ENCODE data around the gene NKX6-2. TPM values are rescaled to one million over a fixed set of nuclear protein-coding genes. Genes with fewer than 3 reads are reported as not detected.

The NKX6-2 gene
- total and polyA plus RNA-seq, 10 of the 15 experiments (the other 5 are each of a cell fraction or from before 2014, with no cell fraction given) = 0.45 to 1.8 TPM; not detected in 8

GRCh38 chr10:132798876-132799275 is 12.9 kb upstream of the NKX6-2 start:
- BruUV-seq (replicated peaks) = no TSS peak
- ATAC-seq = no peak
- H2AFZ ChIP-seq (ENCODE audit: control insufficient read depth, low read depth, low read length) = no peak overlapping the region
- no peaks in the 10 kb centered on the region for H3K27me3 ChIP-seq (replicated peaks in 1 of 2; ENCODE audit: control insufficient read depth in 2 of 2, insufficient read depth in 2 of 2, low read length in 1 of 2)
- intact Hi-C loops (cut with micrococcal nuclease; ENCODE audit: unreplicated experiment) (no loop called here), in situ Hi-C loops (cut with MboI) (no loop called here)
- no peak for FAIRE-seq
- TF ChIP-seq ZNF384 (IDR thresholded peaks at IDR 0.05; ENCODE audit: borderline replicate concordance, low read depth, low read length) (no peak), CHD4 (IDR thresholded peaks at IDR 0.05) (no peak), FOXM1 (IDR thresholded peaks at IDR 0.05; ENCODE audit: low read depth, low read length) (no peak), RUNX3 (IDR thresholded peaks at IDR 0.05; ENCODE audit: low read length) (no peak), BRCA1 (IDR thresholded peaks at IDR 0.05; ENCODE audit: low read depth, low read length) (no peak), HDAC6 (IDR thresholded peaks at IDR 0.05; ENCODE audit: unreplicated experiment) (no peak), PML (IDR thresholded peaks at IDR 0.05; ENCODE audit: low read length) (no peak), RFX5 (IDR thresholded peaks at IDR 0.05; ENCODE audit: low read depth, low read length) (no peak), PAX8 (IDR thresholded peaks at IDR 0.05) (no peak), GABPA (IDR thresholded peaks at IDR 0.05; ENCODE audit: low read depth) (no peak), BHLHE40 (IDR thresholded peaks at IDR 0.05; ENCODE audit: borderline replicate concordance in 1 of 2, low read depth in 2 of 2, low read length in 1 of 2) (no peak)
- TF ChIP-seq, protein P1, sequence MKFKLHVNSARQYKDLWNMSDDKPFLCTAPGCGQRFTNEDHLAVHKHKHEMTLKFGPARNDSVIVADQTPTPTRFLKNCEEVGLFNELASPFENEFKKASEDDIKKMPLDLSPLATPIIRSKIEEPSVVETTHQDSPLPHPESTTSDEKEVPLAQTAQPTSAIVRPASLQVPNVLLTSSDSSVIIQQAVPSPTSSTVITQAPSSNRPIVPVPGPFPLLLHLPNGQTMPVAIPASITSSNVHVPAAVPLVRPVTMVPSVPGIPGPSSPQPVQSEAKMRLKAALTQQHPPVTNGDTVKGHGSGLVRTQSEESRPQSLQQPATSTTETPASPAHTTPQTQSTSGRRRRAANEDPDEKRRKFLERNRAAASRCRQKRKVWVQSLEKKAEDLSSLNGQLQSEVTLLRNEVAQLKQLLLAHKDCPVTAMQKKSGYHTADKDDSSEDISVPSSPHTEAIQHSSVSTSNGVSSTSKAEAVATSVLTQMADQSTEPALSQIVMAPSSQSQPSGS (IDR thresholded peaks at IDR 0.05; ENCODE audit: low read length) = no peak
- no peaks in the 10 kb centered on the region for H3K36me3 ChIP-seq (ENCODE audit: control insufficient read depth in 2 of 2, insufficient read depth in 2 of 2, low read length in 1 of 2)
- H3K79me2 ChIP-seq (ENCODE audit: control insufficient read depth, insufficient read depth, low read length) = no peaks in the 10 kb centered on the region
- no peak overlapping the region for H3K9ac ChIP-seq (ENCODE audit: control insufficient read depth, insufficient read depth, low read length)
- POLR2A ChIA-PET = no interaction called here
- no peaks in the 10 kb centered on the region for H3K4me1 ChIP-seq (ENCODE audit: control insufficient read depth, insufficient read depth, low read length)
- SMC1A ChIA-PET (ENCODE audit: uncharacterized antibody, unreplicated experiment) = no interaction called here
- peaks cover 2% of the 10 kb centered on the region; the same call in 1 of the 3 replicates for H3K9me3 ChIP-seq (replicated peaks; ENCODE audit: control insufficient read depth, insufficient read depth, low read length)
- RAD21 ChIA-PET (ENCODE audit: unreplicated experiment) = no interaction called here
- no peak for DNase-seq (ENCODE audit: low read depth, low spot score)
- H3K4me3 ChIP-seq = no peak overlapping the region
- no peak overlapping the region for H3K4me2 ChIP-seq (ENCODE audit: control insufficient read depth, insufficient read depth)
- WGBS (ENCODE audit: insufficient coverage, insufficient replicate concordance, low lambda C conversion rate, missing lambda C conversion rate) = 65% methylated on average over 15 of the region's 15 CpGs
- H3K27ac ChIP-seq (ENCODE audit: control insufficient read depth, insufficient read depth) = no peak overlapping the region
- CTCF ChIA-PET = no interaction called here
- no peaks in the 10 kb centered on the region for H4K20me1 ChIP-seq (ENCODE audit: control insufficient read depth, insufficient read depth)

Measured in GM12878 (cell line).